ENCODE results near the gene IPCEF1.

The IPCEF1 gene

DNA sequence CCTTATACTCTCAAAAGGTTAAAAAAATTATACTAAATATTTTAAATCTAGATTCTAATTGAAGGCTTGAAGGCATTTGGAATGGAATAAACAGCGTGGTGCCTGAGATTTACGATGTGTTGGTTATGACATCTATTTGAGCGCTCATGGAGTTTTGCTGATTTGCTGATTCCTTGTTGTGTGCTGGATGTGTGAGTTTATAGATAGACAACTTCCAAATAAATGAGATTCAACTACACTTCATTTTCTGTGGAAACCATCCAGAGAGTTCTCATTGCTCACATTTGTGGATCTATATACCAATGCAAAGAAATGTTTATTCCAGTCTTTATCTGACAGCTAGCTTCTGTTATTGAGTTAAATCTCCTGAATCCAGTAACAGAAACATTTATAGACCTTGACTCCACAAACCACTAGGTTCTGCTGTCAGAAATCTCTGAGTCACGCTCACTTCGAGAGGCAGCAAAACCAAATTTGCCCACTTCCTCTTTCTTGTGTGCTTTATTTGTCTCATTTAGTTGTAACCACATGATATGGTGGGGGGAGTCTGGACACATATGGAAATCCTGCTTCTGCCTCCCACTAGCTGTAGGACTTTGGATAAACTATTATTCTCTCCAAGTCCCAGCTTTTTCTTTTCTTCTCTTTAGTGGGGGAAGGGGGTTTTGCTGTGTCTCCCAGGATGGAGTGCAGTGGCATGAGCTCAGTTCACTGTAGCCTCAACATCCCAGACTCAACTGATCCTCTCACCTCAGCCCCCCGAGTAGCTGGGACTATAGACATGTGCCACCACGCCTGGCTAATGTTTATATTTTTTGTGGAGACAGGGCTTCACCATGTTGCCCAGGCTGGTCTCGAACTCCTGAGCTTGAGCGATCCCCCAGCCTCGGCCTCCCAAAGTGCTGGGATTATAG, 54.5 kb downstream of the IPCEF1 start:
- Mint-ChIP-seq H3K27me3 (peaks cover 13% of the 10 kb centered on the region), H3K36me3 (ENCODE audit: low read depth) (no peaks in the 10 kb centered on the region), H3K4me3 (no peak overlapping the region), H3K27ac (no peak overlapping the region), H3K9me3 (no peaks in the 10 kb centered on the region), H3K4me1 (ENCODE audit: low read depth) (peaks cover 22% of the 10 kb centered on the region)

DNA sequence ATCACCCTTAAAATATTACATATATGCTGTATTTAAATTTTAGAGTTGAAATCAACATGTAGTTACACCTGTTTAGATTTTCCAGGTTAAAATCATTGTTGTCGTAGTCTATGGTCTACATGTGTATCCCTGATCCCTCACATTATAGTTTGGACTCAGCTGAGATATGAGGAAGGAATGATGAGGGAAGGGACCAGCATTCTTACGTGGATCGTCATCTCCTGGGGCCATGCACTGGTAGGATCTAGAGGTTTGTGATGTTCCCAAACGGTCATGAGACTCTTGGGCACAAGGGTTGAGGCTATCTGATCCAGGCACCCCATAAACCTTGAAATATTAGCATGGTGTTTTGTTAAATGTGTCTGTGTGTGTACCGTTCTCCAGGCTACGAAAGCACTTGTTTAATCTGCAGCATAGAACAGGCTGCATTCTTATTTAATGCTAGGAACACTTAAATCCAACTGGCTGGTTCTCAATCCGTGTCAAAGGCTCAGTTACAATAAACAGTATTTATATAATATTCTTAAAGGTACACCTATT, 55.4 kb downstream of the IPCEF1 start:
- Mint-ChIP-seq H3K27me3 (peaks cover 13% of the 10 kb centered on the region), H3K4me1 (ENCODE audit: low read depth) (peaks cover 22% of the 10 kb centered on the region), H3K4me3 (no peak overlapping the region), H3K27ac (no peak overlapping the region), H3K9me3 (no peaks in the 10 kb centered on the region), H3K36me3 (ENCODE audit: low read depth) (no peaks in the 10 kb centered on the region)

- H3K36me3 Mint-ChIP-seq (ENCODE audit: low read depth) = no peaks in the 10 kb centered on the region
- H3K27ac Mint-ChIP-seq = no peak overlapping the region
These were observed 58.3 kb downstream of the IPCEF1 start for GRCh38 chr6:154298297-154298696.

GRCh38 chr6:154297721-154298120, 58.9 kb downstream of the IPCEF1 start:
- Mint-ChIP-seq H3K9me3 (no peaks in the 10 kb centered on the region), H3K36me3 (ENCODE audit: low read depth) (no peaks in the 10 kb centered on the region), H3K27ac (no peak overlapping the region), H3K27me3 (peaks cover 13% of the 10 kb centered on the region), H3K4me1 (ENCODE audit: low read depth) (peaks cover 20% of the 10 kb centered on the region), H3K4me3 (no peak overlapping the region)

More at GRCh38 chr6:154298297-154298696, 58.3 kb downstream of the IPCEF1 start:
- Mint-ChIP-seq H3K9me3 (no peaks in the 10 kb centered on the region), H3K27me3 (peaks cover 13% of the 10 kb centered on the region), H3K4me1 (ENCODE audit: low read depth) (peaks cover 22% of the 10 kb centered on the region), H3K4me3 (no peak overlapping the region)

DNA sequence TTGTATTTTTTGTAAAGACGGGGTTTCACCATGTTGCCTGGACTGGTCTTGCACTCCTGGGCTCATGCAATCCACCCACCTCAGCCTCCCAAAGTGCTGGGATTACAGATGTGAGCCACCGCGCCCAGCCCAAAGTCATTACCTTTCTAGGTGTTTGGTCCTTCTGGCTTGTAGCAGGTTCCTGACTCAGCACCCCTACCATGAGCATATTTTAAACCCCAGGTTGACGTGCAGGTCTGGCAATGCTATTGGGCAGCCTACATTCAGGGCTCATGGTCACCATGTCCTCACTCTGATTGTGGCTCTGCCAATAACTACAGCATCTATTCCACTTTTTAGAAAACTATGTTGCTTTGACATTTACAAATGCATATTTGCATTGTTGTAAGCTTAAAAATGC, 59.4 kb downstream of the IPCEF1 start:
- Mint-ChIP-seq H3K36me3 (ENCODE audit: low read depth) (no peaks in the 10 kb centered on the region), H3K4me1 (ENCODE audit: low read depth) (peaks cover 15% of the 10 kb centered on the region), H3K9me3 (no peaks in the 10 kb centered on the region), H3K4me3 (no peak overlapping the region), H3K27ac (no peak overlapping the region), H3K27me3 (peaks cover 13% of the 10 kb centered on the region)

GRCh38 chr6:154295733-154296132, 60.9 kb downstream of the IPCEF1 start:
- peaks cover 3% of the 10 kb centered on the region for H3K4me1 Mint-ChIP-seq (ENCODE audit: low read depth)
- H3K4me3 Mint-ChIP-seq = no peak overlapping the region
- no peaks in the 10 kb centered on the region for H3K36me3 Mint-ChIP-seq (ENCODE audit: low read depth)
- H3K27me3 Mint-ChIP-seq = peaks cover 10% of the 10 kb centered on the region
- H3K9me3 Mint-ChIP-seq = no peaks in the 10 kb centered on the region
- H3K27ac Mint-ChIP-seq = no peak overlapping the region

DNA sequence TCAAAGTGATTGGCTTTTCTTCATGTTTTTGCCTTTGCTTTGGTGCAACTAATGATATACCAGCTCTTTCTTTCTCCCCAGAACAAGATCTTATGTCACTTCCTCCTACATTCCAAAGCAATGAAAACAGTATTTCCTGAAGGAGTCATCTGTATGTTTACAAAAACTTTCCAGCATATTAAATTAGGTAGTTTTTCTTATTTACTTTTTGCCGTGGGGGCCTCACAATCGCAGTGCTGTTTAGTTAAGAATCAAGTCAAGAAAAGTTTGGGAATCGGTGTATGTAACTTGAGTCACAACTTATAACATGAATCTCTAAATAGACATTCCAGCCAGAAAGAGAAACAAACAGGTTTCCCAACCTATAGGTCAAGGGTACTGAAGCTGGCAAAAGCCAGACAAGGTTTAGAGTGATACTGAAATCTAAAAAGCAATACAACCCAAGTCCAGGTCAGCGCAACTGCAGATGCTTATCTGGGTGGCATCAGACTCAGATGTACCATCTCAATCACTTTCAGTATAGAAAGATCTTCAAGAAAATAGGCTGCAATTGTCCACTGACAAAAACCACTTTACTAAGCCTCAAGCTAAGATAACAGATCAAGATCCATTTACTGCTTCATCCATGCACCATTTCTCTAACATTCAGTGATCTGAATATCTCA, 63.6 kb downstream of the IPCEF1 start:
- Mint-ChIP-seq H3K4me3 (no peak overlapping the region), H3K9me3 (no peaks in the 10 kb centered on the region), H3K36me3 (ENCODE audit: low read depth) (no peaks in the 10 kb centered on the region), H3K4me1 (ENCODE audit: low read depth) (peaks cover 7% of the 10 kb centered on the region), H3K27ac (no peak overlapping the region), H3K27me3 (no peaks in the 10 kb centered on the region)

DNA sequence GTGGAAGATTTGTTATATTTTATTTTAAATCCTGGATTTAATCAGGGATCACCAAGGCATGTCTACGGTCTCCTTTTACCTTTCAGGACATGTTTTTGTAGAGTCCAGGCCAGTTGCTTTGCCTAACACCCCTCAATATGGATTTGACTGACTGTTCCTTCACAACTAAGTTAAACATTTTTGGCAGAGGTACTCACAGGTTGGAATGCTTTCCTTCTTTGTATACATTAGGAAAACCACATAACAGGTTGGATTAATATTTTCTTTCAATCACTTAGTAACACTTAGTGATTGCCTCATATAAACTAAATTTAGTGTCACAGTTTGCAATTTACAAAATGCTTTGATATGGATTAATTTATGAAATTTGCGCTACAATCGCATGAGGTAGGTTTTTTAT, 64.5 kb downstream of the IPCEF1 start:
- Mint-ChIP-seq H3K4me1 (ENCODE audit: low read depth) (peaks cover 9% of the 10 kb centered on the region), H3K27me3 (no peaks in the 10 kb centered on the region), H3K4me3 (no peak overlapping the region), H3K9me3 (no peaks in the 10 kb centered on the region), H3K27ac (no peak overlapping the region), H3K36me3 (ENCODE audit: low read depth) (no peaks in the 10 kb centered on the region)

- Mint-ChIP-seq H3K27me3 (no peaks in the 10 kb centered on the region), H3K4me3 (no peak overlapping the region), H3K9me3 (no peaks in the 10 kb centered on the region), H3K36me3 (ENCODE audit: low read depth) (no peaks in the 10 kb centered on the region), H3K4me1 (ENCODE audit: low read depth) (peaks cover 16% of the 10 kb centered on the region), H3K27ac (no peak overlapping the region)
These were observed 66.6 kb downstream of the IPCEF1 start for GRCh38 chr6:154289818-154290508.

GRCh38 chr6:154285826-154286225, 70.8 kb downstream of the IPCEF1 start:
- Mint-ChIP-seq H3K4me1 (ENCODE audit: low read depth) (peaks cover 16% of the 10 kb centered on the region), H3K27ac (no peak overlapping the region), H3K9me3 (peaks cover 3% of the 10 kb centered on the region), H3K36me3 (ENCODE audit: low read depth) (no peaks in the 10 kb centered on the region), H3K4me3 (no peak overlapping the region), H3K27me3 (no peaks in the 10 kb centered on the region)

DNA sequence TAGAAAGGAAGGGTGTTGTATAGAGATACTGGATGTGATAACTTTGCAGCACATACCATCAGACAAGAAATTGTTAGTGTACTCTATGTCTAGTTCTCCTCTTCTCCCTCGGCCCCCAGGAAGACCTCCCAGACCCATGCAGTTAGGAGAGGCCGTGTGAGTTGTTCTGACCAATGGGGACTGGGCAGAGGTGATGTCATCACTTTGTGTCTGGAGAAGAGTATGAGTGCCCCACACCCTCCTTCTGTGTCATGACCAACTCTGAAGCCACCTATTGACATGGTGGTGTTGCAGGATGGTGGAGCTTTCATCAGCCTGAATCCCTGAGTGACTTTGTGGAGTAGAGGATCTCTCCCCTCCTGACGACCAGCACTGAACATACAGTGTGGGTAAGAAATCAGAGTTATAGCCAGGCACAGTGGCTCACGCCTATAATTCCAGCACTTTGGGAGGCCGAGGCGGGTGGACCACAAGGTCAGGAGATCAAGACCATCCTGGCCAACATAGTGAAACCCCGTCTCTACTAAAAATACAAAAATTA, 72.2 kb downstream of the IPCEF1 start:
- H3K9me3 Mint-ChIP-seq = peaks cover 3% of the 10 kb centered on the region
- H3K4me3 Mint-ChIP-seq = no peak overlapping the region
- no peaks in the 10 kb centered on the region for H3K36me3 Mint-ChIP-seq (ENCODE audit: low read depth)
- H3K27ac Mint-ChIP-seq = no peak overlapping the region
- H3K4me1 Mint-ChIP-seq (ENCODE audit: low read depth) = peaks cover 9% of the 10 kb centered on the region
- no peaks in the 10 kb centered on the region for H3K27me3 Mint-ChIP-seq

DNA sequence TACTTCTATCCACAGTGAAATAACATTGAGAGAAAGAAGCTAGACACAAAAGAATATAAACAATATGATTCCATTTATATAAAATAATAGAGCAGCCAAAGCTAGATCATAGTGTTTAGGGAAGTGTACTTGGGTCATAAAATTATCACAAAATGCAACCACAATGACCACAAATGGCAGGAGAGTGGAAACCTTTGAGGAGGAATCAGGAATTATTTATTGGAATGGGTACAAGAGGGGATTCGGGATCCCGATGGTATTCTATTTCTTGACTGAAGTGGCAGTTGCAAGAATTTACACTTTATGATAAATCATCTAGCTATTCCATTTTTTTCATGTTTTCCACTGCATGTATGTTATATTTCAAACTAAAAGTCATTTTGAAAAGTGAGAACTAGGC, 76.1 kb downstream of the IPCEF1 start:
- Mint-ChIP-seq H3K36me3 (ENCODE audit: low read depth) (no peaks in the 10 kb centered on the region), H3K27me3 (no peaks in the 10 kb centered on the region), H3K4me1 (ENCODE audit: low read depth) (peaks cover 30% of the 10 kb centered on the region)

GRCh38 chr6:154277629-154278017, 79.0 kb downstream of the IPCEF1 start:
- Mint-ChIP-seq H3K27ac (peak overlapping the region; percentile 82), H3K4me3 (peak overlapping the region; percentile 61), H3K9me3 (peaks cover 1% of the 10 kb centered on the region), H3K27me3 (no peaks in the 10 kb centered on the region), H3K36me3 (ENCODE audit: low read depth) (no peaks in the 10 kb centered on the region), H3K4me1 (ENCODE audit: low read depth) (peaks cover 42% of the 10 kb centered on the region)

More for the DNA sequence above, 76.1 kb downstream of the IPCEF1 start:
- peaks cover 3% of the 10 kb centered on the region for H3K9me3 Mint-ChIP-seq
- H3K27ac Mint-ChIP-seq = no peak overlapping the region
- H3K4me3 Mint-ChIP-seq = no peak overlapping the region

- Mint-ChIP-seq H3K9me3 (no peaks in the 10 kb centered on the region), H3K4me1 (ENCODE audit: low read depth) (peaks cover 42% of the 10 kb centered on the region), H3K4me3 (peak overlapping the region; percentile 61), H3K27me3 (no peaks in the 10 kb centered on the region), H3K36me3 (ENCODE audit: low read depth) (no peaks in the 10 kb centered on the region), H3K27ac (peak overlapping the region; percentile 82)
These were observed 79.6 kb downstream of the IPCEF1 start for GRCh38 chr6:154276810-154277628.
